IMR-90 (cell line): ENCODE results near the gene API5. TPM values are rescaled to one million over a fixed set of nuclear protein-coding genes. Genes with fewer than 3 reads are reported as not detected.
"Not testable (repeated sequence)": the region's sequence is repeated elsewhere in the genome, so short reads cannot be mapped to it uniquely, and the experiment has no call there.

Source experiments
- ATAC-seq: fragments of 200-7000 bp; cut with Tn5 transposase; 2 replicates; pipeline ENCODE4 v1.9.1; 2020; ENCODE audit warnings: low read depth, mild to moderate bottlenecking, moderate library complexity
- BruUV-seq: library from RNA; stranded (reverse); fragments of 400-500 nt; replicated peaks from 2 replicates; lab custom pipeline; 2021; lab: Mats Ljungman, UMichigan
- CTCF ChIA-PET: fragments of 300-600 bp; formaldehyde crosslinking; extraction: SDS; loops from one replicate; lab custom pipeline; 2021; ENCODE audit warnings: antibody characterized with exemption; lab: Yijun Ruan, JAX
- POLR2A ChIA-PET: fragments of 300-600 bp; sonication (Branson Sonifier 250); formaldehyde crosslinking; loops from one replicate; lab custom pipeline; 2022; ENCODE audit warnings: antibody characterized with exemption; ENCODE audit not compliant: unreplicated experiment; lab: Charles Lee
- DNase-seq: peaks from one replicate; pipeline ENCODE4 v3.0.0; 2013
- H2AFZ ChIP-seq: replicated peaks from 2 replicates; pipeline ENCODE3; 2013; ENCODE audit warnings: low read length, mild to moderate bottlenecking; ENCODE audit not compliant: poor library complexity
- H2AK5ac ChIP-seq: 2 replicates; pipeline ENCODE4 v1.6.1; 2013; ENCODE audit warnings: low read depth, low read length, inconsistent platforms
- H2AK9ac ChIP-seq: replicated peaks from 2 replicates; pipeline ENCODE3; 2013; ENCODE audit warnings: mild to moderate bottlenecking, low read depth, low read length, moderate library complexity; ENCODE audit not compliant: poor library complexity
- H2BK120ac ChIP-seq: 2 replicates; pipeline ENCODE4 v1.6.1; 2013; ENCODE audit warnings: low read depth, low read length, inconsistent platforms
- H2BK15ac ChIP-seq: 3 replicates; pipeline ENCODE4 v1.6.1; 2013; ENCODE audit warnings: low read depth, low read length, inconsistent platforms
- H2BK20ac ChIP-seq: 2 replicates; pipeline ENCODE4 v1.6.1; 2013; ENCODE audit warnings: low read depth, mild to moderate bottlenecking, inconsistent platforms, low read length, moderate library complexity
- H2BK5ac ChIP-seq: 2 replicates; pipeline ENCODE4 v1.6.1; 2013; ENCODE audit warnings: mild to moderate bottlenecking, low read depth, low read length, inconsistent platforms; ENCODE audit not compliant: poor library complexity, severe bottlenecking
- H3K14ac ChIP-seq: replicated peaks from 2 replicates; pipeline ENCODE4 v1.6.1; 2013; ENCODE audit warnings: low read depth, low read length, inconsistent platforms
- H3K18ac ChIP-seq: 2 replicates; pipeline ENCODE4 v1.6.1; 2013; ENCODE audit warnings: low read depth, low read length, control low read depth
- H3K23ac ChIP-seq: 2 replicates; pipeline ENCODE4 v1.6.1; 2013; ENCODE audit warnings: low read depth, low read length, inconsistent platforms
- H3K27ac ChIP-seq: 2 replicates; pipeline ENCODE4 v1.5.1; 2013; ENCODE audit warnings: mild to moderate bottlenecking, control low read depth, low read length; ENCODE audit not compliant: insufficient read depth
- H3K27me3 ChIP-seq: 2 replicates; pipeline ENCODE4 v1.6.1; 2013; ENCODE audit warnings: low read length; ENCODE audit not compliant: control insufficient read depth, insufficient read depth
- H3K36me3 ChIP-seq: 2 replicates; pipeline ENCODE4 v1.6.1; 2013; ENCODE audit warnings: low read length, mixed read lengths; ENCODE audit not compliant: control insufficient read depth, insufficient read depth
- H3K4ac ChIP-seq: 2 replicates; pipeline ENCODE4 v1.6.1; 2013; ENCODE audit warnings: low read depth, low read length, inconsistent platforms
- H3K4me1 ChIP-seq: 2 replicates; pipeline ENCODE4 v1.6.1; 2013; ENCODE audit warnings: low read length, mixed read lengths; ENCODE audit not compliant: control insufficient read depth, insufficient read depth
- H3K4me2 ChIP-seq: 2 replicates; pipeline ENCODE4 v1.6.1; 2013; ENCODE audit warnings: low read depth, mild to moderate bottlenecking, control low read depth, low read length, moderate library complexity
- H3K4me3 ChIP-seq: 2 replicates; pipeline ENCODE4 v1.5.1; 2013; ENCODE audit warnings: low read depth, mild to moderate bottlenecking, control low read depth, low read length, moderate library complexity; ENCODE audit not compliant: insufficient read depth
- H3K56ac ChIP-seq: 2 replicates; pipeline ENCODE4 v1.6.1; 2013; ENCODE audit warnings: low read length, inconsistent platforms; ENCODE audit not compliant: insufficient read depth; ENCODE audit errors: extremely low read depth
- H3K79me1 ChIP-seq, 2 experiments: 2 replicates each; pipeline ENCODE4 v1.6.1; 2013; ENCODE audit warnings: low read length in 2 of 2, inconsistent platforms in 1 of 2, low read depth in 1 of 2
- H3K9ac ChIP-seq: 2 replicates; pipeline ENCODE4 v1.6.1; 2013; ENCODE audit warnings: low read depth, low read length, control low read depth
- H3K9me1 ChIP-seq: 2 replicates; pipeline ENCODE4 v1.6.1; 2013; ENCODE audit warnings: low read length, inconsistent platforms; ENCODE audit not compliant: insufficient read depth
- H3K9me3 ChIP-seq: 2 replicates; pipeline ENCODE4 v1.6.1; 2013; ENCODE audit warnings: low read length; ENCODE audit not compliant: control insufficient read depth, insufficient read depth
- H4K20me1 ChIP-seq: 2 replicates; pipeline ENCODE4 v1.6.1; 2013; ENCODE audit warnings: low read length, inconsistent platforms; ENCODE audit not compliant: insufficient read depth
- H4K5ac ChIP-seq: 2 replicates; pipeline ENCODE4 v1.6.1; 2013; ENCODE audit warnings: mild to moderate bottlenecking, low read depth, low read length, control low read depth
- H4K8ac ChIP-seq, 2 experiments: 2 replicates each; pipeline ENCODE4 v1.6.1; 2013; ENCODE audit warnings: low read depth in 2 of 2, low read length in 2 of 2, control low read depth in 1 of 2, inconsistent platforms in 1 of 2
- H4K91ac ChIP-seq: 2 replicates; pipeline ENCODE4 v1.6.1; 2013; ENCODE audit warnings: low read depth, low read length, inconsistent platforms; ENCODE audit not compliant: insufficient read depth
- WGBS, 2 experiments: methylation state at CpG; one replicate each; pipeline versions ENCODE4 v1.1.5 to v1.1.7; 2013; ENCODE audit warnings: missing lambda C conversion rate in 2 of 2; ENCODE audit not compliant: insufficient read length in 1 of 2; ENCODE audit errors: extremely low coverage in 2 of 2; 5-methylcytosine and 5-hydroxymethylcytosine counted together
- dilution Hi-C: fragments of 300-500 bp; cut with HindIII; formaldehyde crosslinking; loops from one replicate; pipeline ENCODE4 v1.14.3; 2018; ENCODE audit warnings: low sequenced_read_pairs; ENCODE audit not compliant: unreplicated experiment
- in situ Hi-C: fragments of 300-500 bp; cut with MboI; formaldehyde crosslinking; loops from 3 replicates; pipeline ENCODE4 v1.14.3; 2019; ENCODE audit warnings: low sequenced_read_pairs, inconsistent platforms, mixed read lengths
- intact Hi-C: fragments of 100-400 bp; cut with micrococcal nuclease; formaldehyde crosslinking; loops from 2 replicates; pipeline ENCODE4 v1.10.0; 2022
- polyA plus RNA-seq, 3 experiments: library from polyadenylated mRNA; depleted of rRNA; stranded (reverse); fragments of >200 nt; gene quantifications; 2 replicates each; pipeline ENCODE4 v1.2.3, GENCODE V29; 2012; ENCODE audit warnings: low replicate concordance in 1 of 3
- total RNA-seq: library from RNA; depleted of rRNA; stranded (reverse); fragments of >200 nt; gene quantifications from 2 replicates; pipeline ENCODE4 v1.2.3, GENCODE V29; 2012

Gene API5
- total and polyA plus RNA-seq, 2 of the 4 experiments (the other 2 are of a cell fraction), result 44.9 to 59.9 TPM

DNA sequence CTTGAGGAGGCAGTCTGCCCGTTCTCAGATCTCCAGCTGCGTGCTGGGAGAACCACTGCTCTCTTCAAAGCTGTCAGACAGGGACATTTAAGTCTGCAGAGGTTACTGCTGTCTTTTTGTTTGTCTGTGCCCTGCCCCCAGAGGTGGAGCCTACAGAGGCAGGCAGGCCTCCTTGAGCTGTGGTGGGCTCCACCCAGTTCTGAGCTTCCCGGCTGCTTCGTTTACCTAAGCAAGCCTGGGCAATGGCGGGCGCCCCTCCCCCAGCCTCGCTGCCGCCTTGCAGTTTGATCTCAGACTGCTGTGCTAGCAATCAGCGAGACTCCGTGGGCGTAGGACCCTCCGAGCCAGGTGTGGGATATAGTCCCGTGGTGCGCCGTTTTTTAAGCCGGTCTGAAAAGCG lies 39.6 kb downstream of the API5 start:
- intact Hi-C loops, H2BK15ac ChIP-seq, H3K9me3 ChIP-seq, H2BK5ac ChIP-seq, H3K4me3 ChIP-seq, H3K56ac ChIP-seq, H2AK5ac ChIP-seq, H3K4ac ChIP-seq, H3K9ac ChIP-seq, H4K8ac ChIP-seq, H3K36me3 ChIP-seq, H3K27ac ChIP-seq, in situ Hi-C loops, H3K79me1 ChIP-seq, H4K91ac ChIP-seq, H2AFZ ChIP-seq, BruUV-seq, H3K23ac ChIP-seq, H3K9me1 ChIP-seq, H3K14ac ChIP-seq, H3K27me3 ChIP-seq, H3K4me1 ChIP-seq, dilution Hi-C loops, H2BK20ac ChIP-seq, ATAC-seq, POLR2A ChIA-PET, CTCF ChIA-PET, H2BK120ac ChIP-seq, H3K18ac ChIP-seq, H3K4me2 ChIP-seq, H4K5ac ChIP-seq, DNase-seq, H2AK9ac ChIP-seq, H4K20me1 ChIP-seq: not testable (repeated sequence)
- WGBS, 2 experiments, result no CpG with 5 or more reads among the region's 17 CpGs
